ENCODE measurements around the gene PLD1.

DNA sequence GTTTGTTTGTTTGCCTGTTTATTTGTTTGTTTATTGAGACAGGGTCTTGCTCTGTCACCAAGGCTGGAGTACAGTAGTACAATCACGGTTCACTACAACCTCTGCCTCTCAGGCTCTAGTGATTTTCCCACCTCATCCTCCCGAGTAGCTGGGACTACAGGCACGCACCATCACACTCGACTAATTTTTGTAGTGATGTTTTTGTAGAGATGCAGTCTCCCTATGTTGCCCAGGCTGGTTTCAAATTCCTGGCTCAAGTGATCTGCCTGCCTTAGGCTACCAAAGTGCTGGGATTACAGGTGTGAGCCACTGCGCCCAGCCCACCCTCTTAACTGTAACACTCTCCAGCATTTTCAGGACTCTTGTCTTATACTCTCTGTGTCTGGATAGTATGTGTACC, 26.7 kb downstream of the PLD1 start:
- TF ChIP-seq EZH2 (IDR thresholded peaks at IDR 0.05) = no peak
- TF ChIP-seq, protein P1, sequence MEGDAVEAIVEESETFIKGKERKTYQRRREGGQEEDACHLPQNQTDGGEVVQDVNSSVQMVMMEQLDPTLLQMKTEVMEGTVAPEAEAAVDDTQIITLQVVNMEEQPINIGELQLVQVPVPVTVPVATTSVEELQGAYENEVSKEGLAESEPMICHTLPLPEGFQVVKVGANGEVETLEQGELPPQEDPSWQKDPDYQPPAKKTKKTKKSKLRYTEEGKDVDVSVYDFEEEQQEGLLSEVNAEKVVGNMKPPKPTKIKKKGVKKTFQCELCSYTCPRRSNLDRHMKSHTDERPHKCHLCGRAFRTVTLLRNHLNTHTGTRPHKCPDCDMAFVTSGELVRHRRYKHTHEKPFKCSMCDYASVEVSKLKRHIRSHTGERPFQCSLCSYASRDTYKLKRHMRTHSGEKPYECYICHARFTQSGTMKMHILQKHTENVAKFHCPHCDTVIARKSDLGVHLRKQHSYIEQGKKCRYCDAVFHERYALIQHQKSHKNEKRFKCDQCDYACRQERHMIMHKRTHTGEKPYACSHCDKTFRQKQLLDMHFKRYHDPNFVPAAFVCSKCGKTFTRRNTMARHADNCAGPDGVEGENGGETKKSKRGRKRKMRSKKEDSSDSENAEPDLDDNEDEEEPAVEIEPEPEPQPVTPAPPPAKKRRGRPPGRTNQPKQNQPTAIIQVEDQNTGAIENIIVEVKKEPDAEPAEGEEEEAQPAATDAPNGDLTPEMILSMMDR (IDR thresholded peaks at IDR 0.05) = no peak
- TF ChIP-seq EZH2phosphoT487 (IDR thresholded peaks at IDR 0.05) = no peak
